HUES64 (cell line): ENCODE results near the gene GPR52. TPM values are rescaled to one million over a fixed set of nuclear protein-coding genes. Genes with fewer than 3 reads are reported as not detected.
"Not testable (repeated sequence)": the region's sequence is repeated elsewhere in the genome, so short reads cannot be mapped to it uniquely, and the experiment has no call there.

ENCODE experiments used
- H3K27ac ChIP-seq: 2 replicates; pipeline ENCODE4 v1.7.0; 2013; ENCODE audit warnings: low read depth, low read length, inconsistent platforms
- H3K27me3 ChIP-seq: 2 replicates; pipeline ENCODE4 v1.6.1; 2013; ENCODE audit warnings: mild to moderate bottlenecking, low read length; ENCODE audit not compliant: insufficient read depth
- H3K36me3 ChIP-seq: 2 replicates; pipeline ENCODE4 v1.6.1; 2013; ENCODE audit warnings: mild to moderate bottlenecking, low read length; ENCODE audit not compliant: insufficient read depth
- H3K4me1 ChIP-seq: 2 replicates; pipeline ENCODE4 v1.6.1; 2013; ENCODE audit warnings: mild to moderate bottlenecking, low read length, moderate library complexity; ENCODE audit not compliant: insufficient read depth
- H3K4me3 ChIP-seq: 2 replicates; pipeline ENCODE4 v1.5.1; 2013; ENCODE audit warnings: mild to moderate bottlenecking, low read length, moderate library complexity
- H3K9ac ChIP-seq: 2 replicates; pipeline ENCODE4 v1.6.1; 2013; ENCODE audit warnings: mild to moderate bottlenecking, low read depth, low read length
- H3K9me3 ChIP-seq: 2 replicates; pipeline ENCODE4 v1.6.1; 2013; ENCODE audit warnings: low read depth, low read length; ENCODE audit not compliant: insufficient read depth
- WGBS: fragments of 150-250, 120-280 bp; methylation state at CpG from one replicate; pipeline ENCODE4 v1.1.7; 2013; ENCODE audit warnings: missing lambda C conversion rate; 5-methylcytosine and 5-hydroxymethylcytosine counted together
- polyA plus RNA-seq, 2 experiments: library from polyadenylated mRNA; stranded (reverse); fragments of 50-300 nt; gene quantifications; one replicate each; pipeline ENCODE4 v1.2.3, GENCODE V29; 2013

GPR52 gene
- not detected for polyA plus RNA-seq (2013, experiment 1 of 2)
- polyA plus RNA-seq (2013, experiment 2 of 2), result not detected

GRCh38 chr1:174447866-174448530 is at the start of gene GPR52:
GPR52 (plus strand) TSS chr1:174447964; CDS start chr1:174448112, 148 bp downstream.
- Histone ChIP-seq H3K4me1 (peaks cover 11% of the 10 kb centered on the region), H3K9ac (no peak within 1 kb of the TSS), H3K27me3 (no peaks in the 10 kb centered on the region), H3K36me3 (no peaks in the 10 kb centered on the region), H3K27ac (no peak within 1 kb of the TSS), H3K9me3 (no peaks in the 10 kb centered on the region), H3K4me3 (no peak within 1 kb of the TSS)
- WGBS, result 88% methylated on average over 10 of the region's 11 CpGs

GRCh38 chr1:174398246-174398645 is 49.5 kb upstream of the GPR52 start:
- no peak overlapping the region for H3K27ac ChIP-seq
- H3K4me3 ChIP-seq, result no peak overlapping the region
- 96% methylated on average over 4 of the region's 4 CpGs for WGBS
- H3K9ac ChIP-seq, result no peak overlapping the region
- no peaks in the 10 kb centered on the region for H3K27me3 ChIP-seq
- no peaks in the 10 kb centered on the region; the same call in 1 of the 2 replicates for H3K9me3 ChIP-seq
- no peaks in the 10 kb centered on the region for H3K36me3 ChIP-seq
- no peaks in the 10 kb centered on the region for H3K4me1 ChIP-seq

- no peak overlapping the region for H3K9ac ChIP-seq
- no peak overlapping the region for H3K4me3 ChIP-seq
- no peak overlapping the region for H3K27ac ChIP-seq
- no peaks in the 10 kb centered on the region for H3K4me1 ChIP-seq
- no peaks in the 10 kb centered on the region for H3K36me3 ChIP-seq
- H3K9me3 ChIP-seq, result no peaks in the 10 kb centered on the region; the same call in 1 of the 2 replicates
- no peaks in the 10 kb centered on the region for H3K27me3 ChIP-seq
- 93% methylated on average over 1 of the region's 1 CpG for WGBS
Measured at GRCh38 chr1:174399211-174399610, 48.6 kb upstream of the GPR52 start.

- Histone ChIP-seq H3K27ac (no peak overlapping the region), H3K4me3 (no peak overlapping the region), H3K36me3 (no peaks in the 10 kb centered on the region), H3K27me3 (no peaks in the 10 kb centered on the region), H3K9me3 (no peaks in the 10 kb centered on the region), H3K4me1 (no peaks in the 10 kb centered on the region), H3K9ac (no peak overlapping the region)
- WGBS, result 90% methylated on average over 4 of the region's 4 CpGs
Measured at GRCh38 chr1:174401075-174401474, 46.7 kb upstream of the GPR52 start.

GRCh38 chr1:174405219-174405618 is 42.5 kb upstream of the GPR52 start:
- 100% methylated on average over 1 of the region's 1 CpG for WGBS
- Histone ChIP-seq H3K4me1 (no peaks in the 10 kb centered on the region), H3K9me3 (no peaks in the 10 kb centered on the region), H3K4me3 (no peak overlapping the region), H3K36me3 (no peaks in the 10 kb centered on the region), H3K9ac (no peak overlapping the region), H3K27me3 (no peaks in the 10 kb centered on the region), H3K27ac (no peak overlapping the region)

- WGBS, result 96% methylated on average over 4 of the region's 4 CpGs
Measured at GRCh38 chr1:174406421-174406820, 41.3 kb upstream of the GPR52 start.

GRCh38 chr1:174407665-174408064 is 40.1 kb upstream of the GPR52 start:
- H3K36me3 ChIP-seq, result no peaks in the 10 kb centered on the region
- 98% methylated on average over 3 of the region's 3 CpGs for WGBS
- no peak overlapping the region for H3K27ac ChIP-seq
- H3K9ac ChIP-seq, result no peak overlapping the region
- no peaks in the 10 kb centered on the region for H3K9me3 ChIP-seq
- H3K27me3 ChIP-seq, result no peaks in the 10 kb centered on the region
- H3K4me1 ChIP-seq, result no peaks in the 10 kb centered on the region
- H3K4me3 ChIP-seq, result no peak overlapping the region

More at GRCh38 chr1:174406421-174406820, 41.3 kb upstream of the GPR52 start:
- no peaks in the 10 kb centered on the region for H3K9me3 ChIP-seq
- H3K9ac ChIP-seq, result no peak overlapping the region
- no peaks in the 10 kb centered on the region for H3K4me1 ChIP-seq
- H3K27ac ChIP-seq, result no peak overlapping the region
- H3K36me3 ChIP-seq, result no peaks in the 10 kb centered on the region
- H3K27me3 ChIP-seq, result no peaks in the 10 kb centered on the region
- no peak overlapping the region for H3K4me3 ChIP-seq

- Histone ChIP-seq H3K4me1 (no peaks in the 10 kb centered on the region), H3K4me3 (no peak overlapping the region), H3K27me3 (no peaks in the 10 kb centered on the region), H3K9me3 (no peaks in the 10 kb centered on the region), H3K27ac (no peak overlapping the region), H3K36me3 (no peaks in the 10 kb centered on the region), H3K9ac (no peak overlapping the region)
- 65% methylated on average over 2 of the region's 2 CpGs for WGBS
Measured at GRCh38 chr1:174408146-174408545, 39.6 kb upstream of the GPR52 start.

- H3K4me3 ChIP-seq, result not testable (repeated sequence)
- WGBS, result 94% methylated on average over 2 of the region's 3 CpGs
Measured at GRCh38 chr1:174409801-174410200, 38.0 kb upstream of the GPR52 start.

GRCh38 chr1:174413632-174414031 is 34.1 kb upstream of the GPR52 start:
- 71% methylated on average over 4 of the region's 4 CpGs for WGBS

More at GRCh38 chr1:174409801-174410200, 38.0 kb upstream of the GPR52 start:
- H3K36me3 ChIP-seq, H3K9me3 ChIP-seq, H3K4me1 ChIP-seq, H3K27me3 ChIP-seq, H3K9ac ChIP-seq, H3K27ac ChIP-seq: not testable (repeated sequence)

GRCh38 chr1:174414203-174414602 is 33.6 kb upstream of the GPR52 start:
- Histone ChIP-seq H3K36me3 (no peaks in the 10 kb centered on the region), H3K9me3 (no peaks in the 10 kb centered on the region), H3K9ac (no peak overlapping the region), H3K4me3 (no peak overlapping the region), H3K4me1 (no peaks in the 10 kb centered on the region), H3K27ac (no peak overlapping the region), H3K27me3 (no peaks in the 10 kb centered on the region)
- WGBS, result no CpG with 5 or more reads among the region's 1 CpG

More at GRCh38 chr1:174413632-174414031, 34.1 kb upstream of the GPR52 start:
- Histone ChIP-seq H3K36me3 (no peaks in the 10 kb centered on the region), H3K27me3 (no peaks in the 10 kb centered on the region), H3K9ac (no peak overlapping the region), H3K9me3 (no peaks in the 10 kb centered on the region), H3K4me3 (no peak overlapping the region), H3K4me1 (no peaks in the 10 kb centered on the region), H3K27ac (no peak overlapping the region)

GRCh38 chr1:174415506-174415905 is 32.3 kb upstream of the GPR52 start:
- H3K36me3 ChIP-seq, result no peaks in the 10 kb centered on the region
- no peak overlapping the region for H3K4me3 ChIP-seq
- WGBS, result 87% methylated on average over 1 of the region's 2 CpGs
- H3K4me1 ChIP-seq, result no peaks in the 10 kb centered on the region
- no peak overlapping the region for H3K27ac ChIP-seq
- H3K9me3 ChIP-seq, result no peaks in the 10 kb centered on the region
- no peaks in the 10 kb centered on the region for H3K27me3 ChIP-seq
- no peak overlapping the region for H3K9ac ChIP-seq
